NCI-H1417 (cell line): ENCODE data around the gene LDLRAD3.
A peak's percentile ranks its signal among the peaks of the same experiment; 100 is the strongest.

Experiments
- DNase-seq, 3 experiments: peaks; one replicate each; lab custom pipeline; 2025; lab: John Stamatoyannopoulos, UW

LDLRAD3 gene

GRCh38 chr11:36132940-36133339 lies 189.1 kb downstream of the LDLRAD3 start:
- DNase-seq = no peak

GRCh38 chr11:36135076-36135475 lies 191.2 kb downstream of the LDLRAD3 start:
- no peak for DNase-seq

- no peak for DNase-seq
These were observed 195.9 kb downstream of the LDLRAD3 start for GRCh38 chr11:36139767-36140166.

GRCh38 chr11:36141196-36141953 lies 197.5 kb downstream of the LDLRAD3 start:
- peak in 2 of 3 experiments; percentile 24 to 51 for DNase-seq

GRCh38 chr11:36141956-36142355 lies 198.1 kb downstream of the LDLRAD3 start:
- DNase-seq = no peak

GRCh38 chr11:36142439-36142838 lies 198.6 kb downstream of the LDLRAD3 start:
- DNase-seq = peak in 1 of 3 experiments; percentile 91

GRCh38 chr11:36142879-36143278 lies 199.0 kb downstream of the LDLRAD3 start:
- no peak for DNase-seq

- DNase-seq = no peak
These were observed 202.6 kb downstream of the LDLRAD3 start for GRCh38 chr11:36146437-36146836.

GRCh38 chr11:36147491-36147890 lies 203.6 kb downstream of the LDLRAD3 start:
- DNase-seq = no peak

- DNase-seq = no peak
These were observed 204.8 kb downstream of the LDLRAD3 start for GRCh38 chr11:36148701-36149100.

GRCh38 chr11:36149538-36150242 lies 205.8 kb downstream of the LDLRAD3 start:
- DNase-seq = peak; percentile 14 to 45 (median 38)

- DNase-seq = no peak
These were observed 207.1 kb downstream of the LDLRAD3 start for GRCh38 chr11:36150986-36151385.

GRCh38 chr11:36151933-36152580 lies 208.2 kb downstream of the LDLRAD3 start:
- no peak for DNase-seq

GRCh38 chr11:36153551-36153950 lies 209.7 kb downstream of the LDLRAD3 start:
- DNase-seq = no peak

GRCh38 chr11:36155124-36155561 lies 211.3 kb downstream of the LDLRAD3 start:
- DNase-seq = no peak

GRCh38 chr11:36155770-36156160 lies 211.9 kb downstream of the LDLRAD3 start:
- DNase-seq = peak in 1 of 3 experiments; percentile 36

- peak in 1 of 3 experiments; percentile 38 for DNase-seq
These were observed 212.4 kb downstream of the LDLRAD3 start for GRCh38 chr11:36156161-36156816.

GRCh38 chr11:36156817-36157519 lies 213.1 kb downstream of the LDLRAD3 start:
- DNase-seq = peak in 1 of 3 experiments; percentile 38

- DNase-seq = no peak
These were observed 216.2 kb downstream of the LDLRAD3 start for GRCh38 chr11:36160091-36160490.

- no peak for DNase-seq
These were observed 217.7 kb downstream of the LDLRAD3 start for GRCh38 chr11:36161572-36161971.
